ENCODE measurements around the gene ACOXL.
A peak's percentile ranks its signal among the peaks of the same experiment; 100 is the strongest.
"Not testable (repeated sequence)": the region's sequence is repeated elsewhere in the genome, so short reads cannot be mapped to it uniquely, and the experiment has no call there.

ACOXL gene

GRCh38 chr2:111042772-111043771, 310.7 kb downstream of the ACOXL start:
- DNase-seq (ENCODE audit: insufficient read length) (peak; percentile 40), FAIRE-seq (peak; percentile 82)
- no peak for TF ChIP-seq TAF1 (IDR thresholded peaks at IDR 0.05; ENCODE audit: borderline replicate concordance, low read depth, low read length)
- no peak for TF ChIP-seq POLR2A (IDR thresholded peaks at IDR 0.05; ENCODE audit: low read depth, low read length)
- no peak for TF ChIP-seq POLR2AphosphoS5 (IDR thresholded peaks at IDR 0.05; ENCODE audit: low read depth, low read length)

- TF ChIP-seq TAF1 (IDR thresholded peaks at IDR 0.05; ENCODE audit: borderline replicate concordance, low read depth, low read length) = no peak
- TF ChIP-seq POLR2A (IDR thresholded peaks at IDR 0.05; ENCODE audit: low read depth, low read length) = no peak
- no peak for TF ChIP-seq POLR2AphosphoS5 (IDR thresholded peaks at IDR 0.05; ENCODE audit: low read depth, low read length)
- no peak for DNase-seq (ENCODE audit: insufficient read length)
- no peak for FAIRE-seq
Observed at GRCh38 chr2:111044066-111044465, 311.7 kb downstream of the ACOXL start.

GRCh38 chr2:111045236-111045635, 312.9 kb downstream of the ACOXL start:
- not testable (repeated sequence) for FAIRE-seq; DNase-seq (ENCODE audit: insufficient read length)

- TF ChIP-seq POLR2A (IDR thresholded peaks at IDR 0.05; ENCODE audit: low read depth, low read length) (no peak), TAF1 (IDR thresholded peaks at IDR 0.05; ENCODE audit: borderline replicate concordance, low read depth, low read length) (no peak), POLR2AphosphoS5 (IDR thresholded peaks at IDR 0.05; ENCODE audit: low read depth, low read length) (no peak)
- DNase-seq (ENCODE audit: insufficient read length) = no peak
- FAIRE-seq = no peak
Observed at GRCh38 chr2:111045771-111046444, 313.5 kb downstream of the ACOXL start.

- FAIRE-seq = no peak
- DNase-seq (ENCODE audit: insufficient read length) = no peak
- no peak for TF ChIP-seq TAF1 (IDR thresholded peaks at IDR 0.05; ENCODE audit: borderline replicate concordance, low read depth, low read length)
- TF ChIP-seq POLR2AphosphoS5 (IDR thresholded peaks at IDR 0.05; ENCODE audit: low read depth, low read length) = no peak
- no peak for TF ChIP-seq POLR2A (IDR thresholded peaks at IDR 0.05; ENCODE audit: low read depth, low read length)
Observed at GRCh38 chr2:111046670-111047069, 314.3 kb downstream of the ACOXL start.

GRCh38 chr2:111048856-111049768, 316.7 kb downstream of the ACOXL start:
- no peak for DNase-seq (ENCODE audit: insufficient read length)
- FAIRE-seq = no peak
- TF ChIP-seq POLR2AphosphoS5 (IDR thresholded peaks at IDR 0.05; ENCODE audit: low read depth, low read length) (no peak), POLR2A (IDR thresholded peaks at IDR 0.05; ENCODE audit: low read depth, low read length) (no peak), TAF1 (IDR thresholded peaks at IDR 0.05; ENCODE audit: borderline replicate concordance, low read depth, low read length) (no peak)

- TF ChIP-seq POLR2AphosphoS5 (IDR thresholded peaks at IDR 0.05; ENCODE audit: low read depth, low read length) = no peak
- DNase-seq (ENCODE audit: insufficient read length) (no peak), FAIRE-seq (peak; percentile 38)
Observed at GRCh38 chr2:111049792-111050640, 317.6 kb downstream of the ACOXL start.

GRCh38 chr2:111050701-111051376, 318.5 kb downstream of the ACOXL start:
- DNase-seq (ENCODE audit: insufficient read length) (no peak), FAIRE-seq (no peak)
- TF ChIP-seq POLR2A (IDR thresholded peaks at IDR 0.05; ENCODE audit: low read depth, low read length) (no peak), TAF1 (IDR thresholded peaks at IDR 0.05; ENCODE audit: borderline replicate concordance, low read depth, low read length) (no peak), POLR2AphosphoS5 (IDR thresholded peaks at IDR 0.05; ENCODE audit: low read depth, low read length) (no peak)

- no peak for FAIRE-seq
- DNase-seq (ENCODE audit: insufficient read length) = no peak
- no peak for TF ChIP-seq POLR2A (IDR thresholded peaks at IDR 0.05; ENCODE audit: low read depth, low read length)
- no peak for TF ChIP-seq POLR2AphosphoS5 (IDR thresholded peaks at IDR 0.05; ENCODE audit: low read depth, low read length)
- no peak for TF ChIP-seq TAF1 (IDR thresholded peaks at IDR 0.05; ENCODE audit: borderline replicate concordance, low read depth, low read length)
Observed at GRCh38 chr2:111052621-111053020, 320.2 kb downstream of the ACOXL start.

GRCh38 chr2:111053266-111053665, 320.9 kb downstream of the ACOXL start:
- DNase-seq (ENCODE audit: insufficient read length) (no peak), FAIRE-seq (no peak)
- no peak for TF ChIP-seq POLR2AphosphoS5 (IDR thresholded peaks at IDR 0.05; ENCODE audit: low read depth, low read length)
- no peak for TF ChIP-seq POLR2A (IDR thresholded peaks at IDR 0.05; ENCODE audit: low read depth, low read length)
- TF ChIP-seq TAF1 (IDR thresholded peaks at IDR 0.05; ENCODE audit: borderline replicate concordance, low read depth, low read length) = no peak
